ENCODE data around the gene PLPP7. TPM values are rescaled to one million over a fixed set of nuclear protein-coding genes. Genes with fewer than 3 reads are reported as not detected.
"Not testable (repeated sequence)": the region's sequence is repeated elsewhere in the genome, so short reads cannot be mapped to it uniquely, and the experiment has no call there.

PLPP7 gene
- total RNA-seq, 1 experiment from 2014 or later = not detected

- no peak for DNase-seq
- H3K4me3 ChIP-seq (ENCODE audit: low read length) = no peak overlapping the region
- no peak overlapping the region for H3K9ac ChIP-seq (ENCODE audit: low read length)
- no peaks in the 10 kb centered on the region for H3K79me2 ChIP-seq (ENCODE audit: low read length)
- H3K27me3 ChIP-seq (ENCODE audit: low read length) = no peaks in the 10 kb centered on the region
- no peak overlapping the region for H3K4me2 ChIP-seq (ENCODE audit: low read depth, low read length, poor library complexity, severe bottlenecking)
- H4K20me1 ChIP-seq (ENCODE audit: insufficient read depth, low read depth, low read length) = no peaks in the 10 kb centered on the region
- no peaks in the 10 kb centered on the region for H3K9me3 ChIP-seq (ENCODE audit: low read length)
- H3K9me2 ChIP-seq (replicated peaks; ENCODE audit: insufficient read depth, low read length) = no peaks in the 10 kb centered on the region
- no peak overlapping the region for H2AFZ ChIP-seq (ENCODE audit: low read length)
- H3K4me1 ChIP-seq (ENCODE audit: low read length) = no peaks in the 10 kb centered on the region
- H3K27ac ChIP-seq (ENCODE audit: low read length) = no peak overlapping the region
- no peaks in the 10 kb centered on the region for H3K36me3 ChIP-seq (ENCODE audit: insufficient read depth, low read length)
Measured at GRCh38 chr9:131320031-131320685, 30.6 kb downstream of the PLPP7 start.

- no peak overlapping the region for H3K9ac ChIP-seq (ENCODE audit: low read length)
- no peak overlapping the region for H2AFZ ChIP-seq (ENCODE audit: low read length)
- H3K27me3 ChIP-seq (ENCODE audit: low read length) = no peaks in the 10 kb centered on the region
- no peaks in the 10 kb centered on the region for H3K9me3 ChIP-seq (ENCODE audit: low read length)
- no peaks in the 10 kb centered on the region for H4K20me1 ChIP-seq (ENCODE audit: insufficient read depth, low read depth, low read length)
- peak; percentile 4 for DNase-seq
- no peak overlapping the region for H3K4me3 ChIP-seq (ENCODE audit: low read length)
- H3K4me1 ChIP-seq (ENCODE audit: low read length) = no peaks in the 10 kb centered on the region
- H3K27ac ChIP-seq (ENCODE audit: low read length) = no peak overlapping the region
- no peak overlapping the region for H3K4me2 ChIP-seq (ENCODE audit: low read depth, low read length, poor library complexity, severe bottlenecking)
- H3K9me2 ChIP-seq (replicated peaks; ENCODE audit: insufficient read depth, low read length) = no peaks in the 10 kb centered on the region
- H3K79me2 ChIP-seq (ENCODE audit: low read length) = no peaks in the 10 kb centered on the region
- no peaks in the 10 kb centered on the region for H3K36me3 ChIP-seq (ENCODE audit: insufficient read depth, low read length)
Measured at GRCh38 chr9:131323629-131324028, 34.1 kb downstream of the PLPP7 start.

- Histone ChIP-seq H3K4me2 (ENCODE audit: low read depth, low read length, poor library complexity, severe bottlenecking) (no peak overlapping the region), H3K4me1 (ENCODE audit: low read length) (no peaks in the 10 kb centered on the region), H2AFZ (ENCODE audit: low read length) (no peak overlapping the region), H4K20me1 (ENCODE audit: insufficient read depth, low read depth, low read length) (no peaks in the 10 kb centered on the region), H3K79me2 (ENCODE audit: low read length) (no peaks in the 10 kb centered on the region), H3K4me3 (ENCODE audit: low read length) (no peak overlapping the region), H3K9me2 (replicated peaks; ENCODE audit: insufficient read depth, low read length) (no peaks in the 10 kb centered on the region), H3K27me3 (ENCODE audit: low read length) (no peaks in the 10 kb centered on the region), H3K9ac (ENCODE audit: low read length) (no peak overlapping the region), H3K9me3 (ENCODE audit: low read length) (no peaks in the 10 kb centered on the region), H3K27ac (ENCODE audit: low read length) (no peak overlapping the region), H3K36me3 (ENCODE audit: insufficient read depth, low read length) (no peaks in the 10 kb centered on the region)
- peak; percentile 5 for DNase-seq
Measured at GRCh38 chr9:131324736-131325679, 35.5 kb downstream of the PLPP7 start.

GRCh38 chr9:131329241-131329641 is 39.7 kb downstream of the PLPP7 start:
- H3K9me3 ChIP-seq (ENCODE audit: low read length) = no peaks in the 10 kb centered on the region
- H3K4me2 ChIP-seq (ENCODE audit: low read depth, low read length, poor library complexity, severe bottlenecking) = no peak overlapping the region
- no peak overlapping the region for H3K27ac ChIP-seq (ENCODE audit: low read length)
- H3K4me1 ChIP-seq (ENCODE audit: low read length) = no peaks in the 10 kb centered on the region
- no peaks in the 10 kb centered on the region for H3K9me2 ChIP-seq (replicated peaks; ENCODE audit: insufficient read depth, low read length)
- no peaks in the 10 kb centered on the region for H3K79me2 ChIP-seq (ENCODE audit: low read length)
- no peaks in the 10 kb centered on the region for H3K36me3 ChIP-seq (ENCODE audit: insufficient read depth, low read length)
- H3K27me3 ChIP-seq (ENCODE audit: low read length) = no peaks in the 10 kb centered on the region
- no peaks in the 10 kb centered on the region for H4K20me1 ChIP-seq (ENCODE audit: insufficient read depth, low read depth, low read length)
- DNase-seq = peak; percentile 39
- no peak overlapping the region for H2AFZ ChIP-seq (ENCODE audit: low read length)
- no peak overlapping the region for H3K9ac ChIP-seq (ENCODE audit: low read length)
- no peak overlapping the region for H3K4me3 ChIP-seq (ENCODE audit: low read length)

- no peak overlapping the region for H3K9ac ChIP-seq (ENCODE audit: low read length)
- no peak overlapping the region for H2AFZ ChIP-seq (ENCODE audit: low read length)
- no peak overlapping the region for H3K4me3 ChIP-seq (ENCODE audit: low read length)
- no peaks in the 10 kb centered on the region for H3K27me3 ChIP-seq (ENCODE audit: low read length)
- no peaks in the 10 kb centered on the region for H3K79me2 ChIP-seq (ENCODE audit: low read length)
- no peaks in the 10 kb centered on the region for H3K9me2 ChIP-seq (replicated peaks; ENCODE audit: insufficient read depth, low read length)
- no peaks in the 10 kb centered on the region for H4K20me1 ChIP-seq (ENCODE audit: insufficient read depth, low read depth, low read length)
- DNase-seq = peak; percentile 6
- no peaks in the 10 kb centered on the region for H3K9me3 ChIP-seq (ENCODE audit: low read length)
- H3K4me2 ChIP-seq (ENCODE audit: low read depth, low read length, poor library complexity, severe bottlenecking) = no peak overlapping the region
- H3K36me3 ChIP-seq (ENCODE audit: insufficient read depth, low read length) = no peaks in the 10 kb centered on the region
- H3K27ac ChIP-seq (ENCODE audit: low read length) = no peak overlapping the region
- H3K4me1 ChIP-seq (ENCODE audit: low read length) = no peaks in the 10 kb centered on the region
Measured at GRCh38 chr9:131330814-131331600, 41.5 kb downstream of the PLPP7 start.

GRCh38 chr9:131331996-131332395 is 42.5 kb downstream of the PLPP7 start:
- not testable (repeated sequence) for H3K27ac ChIP-seq (ENCODE audit: low read length); H3K27me3 ChIP-seq (ENCODE audit: low read length); H3K9me3 ChIP-seq (ENCODE audit: low read length); DNase-seq; H3K36me3 ChIP-seq (ENCODE audit: insufficient read depth, low read length); H3K4me1 ChIP-seq (ENCODE audit: low read length); H3K79me2 ChIP-seq (ENCODE audit: low read length); H3K4me2 ChIP-seq (ENCODE audit: low read depth, low read length, poor library complexity, severe bottlenecking); H3K4me3 ChIP-seq (ENCODE audit: low read length); H3K9me2 ChIP-seq (replicated peaks; ENCODE audit: insufficient read depth, low read length); H3K9ac ChIP-seq (ENCODE audit: low read length); H2AFZ ChIP-seq (ENCODE audit: low read length); H4K20me1 ChIP-seq (ENCODE audit: insufficient read depth, low read depth, low read length)

- H4K20me1 ChIP-seq (ENCODE audit: insufficient read depth, low read depth, low read length) = no peaks in the 10 kb centered on the region
- H3K79me2 ChIP-seq (ENCODE audit: low read length) = no peaks in the 10 kb centered on the region
- H3K9me2 ChIP-seq (replicated peaks; ENCODE audit: insufficient read depth, low read length) = no peaks in the 10 kb centered on the region
- no peak overlapping the region for H2AFZ ChIP-seq (ENCODE audit: low read length)
- H3K36me3 ChIP-seq (ENCODE audit: insufficient read depth, low read length) = no peaks in the 10 kb centered on the region
- H3K4me2 ChIP-seq (ENCODE audit: low read depth, low read length, poor library complexity, severe bottlenecking) = no peak overlapping the region
- H3K4me1 ChIP-seq (ENCODE audit: low read length) = no peaks in the 10 kb centered on the region
- H3K27me3 ChIP-seq (ENCODE audit: low read length) = no peaks in the 10 kb centered on the region
- H3K4me3 ChIP-seq (ENCODE audit: low read length) = no peak overlapping the region
- no peaks in the 10 kb centered on the region for H3K9me3 ChIP-seq (ENCODE audit: low read length)
- no peak overlapping the region for H3K27ac ChIP-seq (ENCODE audit: low read length)
- DNase-seq = no peak
- H3K9ac ChIP-seq (ENCODE audit: low read length) = no peak overlapping the region
Measured at GRCh38 chr9:131333771-131334628, 44.5 kb downstream of the PLPP7 start.
